ENCODE data around the gene SEC14L2.
"Not testable (repeated sequence)": the region's sequence is repeated elsewhere in the genome, so short reads cannot be mapped to it uniquely, and the experiment has no call there.

Gene SEC14L2

DNA sequence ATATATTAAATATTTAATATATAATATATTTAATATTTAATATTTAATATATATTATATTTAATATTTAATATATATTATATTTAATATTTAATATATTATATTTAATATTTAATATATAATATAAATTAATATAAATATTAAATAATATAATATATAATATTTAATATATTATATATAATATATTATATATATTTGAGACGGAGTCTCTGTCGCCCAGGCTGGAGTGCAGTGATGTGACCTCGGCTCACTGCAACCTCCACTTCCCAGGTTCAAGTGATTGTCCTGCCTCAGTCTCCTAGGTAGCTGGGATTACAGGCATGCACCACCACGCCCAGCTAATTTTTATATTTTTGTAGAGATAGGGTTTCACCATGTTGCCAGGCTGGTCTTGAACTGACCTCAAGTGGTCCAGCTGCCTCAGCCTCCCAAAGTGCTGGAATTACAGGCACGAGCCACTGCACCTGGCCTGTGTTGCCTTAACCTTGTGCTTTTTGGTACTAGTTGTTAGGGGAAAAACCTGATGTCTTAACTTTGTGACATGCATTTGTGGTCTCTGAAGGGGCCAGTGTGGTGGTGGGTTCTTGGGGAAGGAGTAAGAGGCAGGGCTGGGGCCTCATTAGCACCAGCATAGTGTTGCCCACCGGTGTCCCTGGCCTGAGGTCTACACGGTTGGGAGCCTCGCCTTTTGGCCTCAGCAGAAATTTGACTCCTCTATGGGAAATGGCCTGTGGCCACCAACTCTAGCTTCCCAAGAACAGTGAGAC, 58.4 kb downstream of the SEC14L2 start:
- DNase-seq (ENCODE audit: low read depth in 2 of 2): no peak

DNA sequence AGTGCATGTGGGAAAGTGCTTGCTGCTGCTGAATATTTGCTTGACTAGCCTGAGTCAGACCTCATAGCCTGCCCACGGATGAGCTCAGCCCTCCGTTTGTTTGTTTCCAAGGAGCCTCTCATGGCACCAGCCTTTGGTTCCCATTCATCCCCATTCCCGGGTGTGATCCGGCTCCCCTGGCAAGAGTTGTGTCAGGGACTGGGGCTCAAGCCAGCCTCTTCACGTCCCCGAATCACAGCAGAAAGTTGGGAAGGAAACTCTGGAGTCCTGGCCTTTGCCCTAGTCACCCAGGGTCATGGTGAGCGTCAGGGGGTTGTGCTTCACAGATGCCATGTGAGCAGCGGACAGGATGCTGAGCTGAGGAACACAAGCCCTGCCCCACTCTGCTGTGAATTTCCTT, 61.2 kb downstream of the SEC14L2 start:
- no peak for DNase-seq (ENCODE audit: low read depth in 2 of 2)

DNA sequence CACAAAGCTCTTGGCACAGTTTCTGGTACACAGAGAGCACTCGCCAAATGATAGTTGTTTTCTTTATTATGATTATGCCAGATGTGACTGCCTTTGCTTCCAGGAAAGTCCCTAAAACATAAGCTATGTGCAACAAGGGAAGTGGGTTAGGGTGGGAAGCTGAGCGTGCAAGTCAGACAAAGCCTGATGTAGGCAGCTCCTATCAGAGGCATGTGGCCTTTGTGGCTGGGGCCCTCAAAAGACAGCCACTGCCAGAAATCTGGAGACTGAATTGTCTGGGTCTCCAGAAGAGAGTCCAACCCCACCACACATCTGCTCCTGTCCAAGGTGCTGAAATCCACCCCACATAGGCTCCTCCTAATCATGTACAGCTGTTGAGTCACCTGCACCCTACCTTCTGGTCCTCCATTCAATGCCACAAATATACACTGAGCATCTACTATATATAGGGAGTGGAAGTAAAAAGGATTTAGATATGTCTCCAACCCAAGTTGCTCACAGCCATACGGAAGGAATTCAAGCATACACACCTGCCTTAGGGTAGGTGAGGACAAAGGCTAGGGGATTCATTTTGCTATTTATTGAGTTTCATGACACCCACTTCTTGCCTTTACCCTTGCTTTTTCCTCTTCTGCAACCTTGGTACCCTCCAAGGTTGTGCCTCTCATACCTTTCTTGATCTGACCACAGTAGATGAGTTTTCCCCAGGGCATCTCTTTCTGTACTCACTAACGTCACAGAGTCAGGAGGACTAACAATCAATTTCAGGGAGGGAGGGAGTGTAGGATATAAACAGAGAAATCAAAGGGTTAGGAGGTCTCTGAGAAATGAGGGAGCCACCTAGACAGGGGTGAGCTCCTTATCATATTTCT, 62.6 kb downstream of the SEC14L2 start:
- DNase-seq (ENCODE audit: low read depth in 2 of 2): no peak

GRCh38 chr22:30460147-30460546, 63.3 kb downstream of the SEC14L2 start:
- DNase-seq (ENCODE audit: low read depth in 2 of 2): no peak

GRCh38 chr22:30460555-30460954, 63.7 kb downstream of the SEC14L2 start:
- not testable (repeated sequence) for DNase-seq (ENCODE audit: low read depth in 2 of 2)

DNA sequence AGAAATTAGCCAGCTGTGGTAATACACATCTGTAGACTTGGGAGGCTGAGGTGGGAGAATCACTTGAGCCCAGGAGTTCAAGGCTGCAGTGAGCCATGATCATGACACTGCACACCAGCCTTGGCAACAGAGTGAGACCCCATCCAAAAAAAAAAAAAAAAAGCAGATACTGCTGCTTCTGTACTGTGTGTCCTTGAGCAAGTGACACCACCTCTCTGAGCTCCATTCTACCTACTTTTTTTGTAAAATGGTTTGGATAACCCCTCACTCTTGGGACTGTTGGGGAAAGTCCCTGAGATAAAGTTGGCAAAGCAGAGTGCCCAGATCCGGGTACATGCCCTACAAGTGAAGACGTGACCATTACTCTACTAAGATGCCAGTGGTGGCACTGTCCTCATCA, 72.3 kb downstream of the SEC14L2 start:
- no peak for DNase-seq (ENCODE audit: low read depth in 2 of 2)

- no peak for DNase-seq (ENCODE audit: low read depth in 2 of 2)
Measured at GRCh38 chr22:30470655-30471054, 73.8 kb downstream of the SEC14L2 start.

DNA sequence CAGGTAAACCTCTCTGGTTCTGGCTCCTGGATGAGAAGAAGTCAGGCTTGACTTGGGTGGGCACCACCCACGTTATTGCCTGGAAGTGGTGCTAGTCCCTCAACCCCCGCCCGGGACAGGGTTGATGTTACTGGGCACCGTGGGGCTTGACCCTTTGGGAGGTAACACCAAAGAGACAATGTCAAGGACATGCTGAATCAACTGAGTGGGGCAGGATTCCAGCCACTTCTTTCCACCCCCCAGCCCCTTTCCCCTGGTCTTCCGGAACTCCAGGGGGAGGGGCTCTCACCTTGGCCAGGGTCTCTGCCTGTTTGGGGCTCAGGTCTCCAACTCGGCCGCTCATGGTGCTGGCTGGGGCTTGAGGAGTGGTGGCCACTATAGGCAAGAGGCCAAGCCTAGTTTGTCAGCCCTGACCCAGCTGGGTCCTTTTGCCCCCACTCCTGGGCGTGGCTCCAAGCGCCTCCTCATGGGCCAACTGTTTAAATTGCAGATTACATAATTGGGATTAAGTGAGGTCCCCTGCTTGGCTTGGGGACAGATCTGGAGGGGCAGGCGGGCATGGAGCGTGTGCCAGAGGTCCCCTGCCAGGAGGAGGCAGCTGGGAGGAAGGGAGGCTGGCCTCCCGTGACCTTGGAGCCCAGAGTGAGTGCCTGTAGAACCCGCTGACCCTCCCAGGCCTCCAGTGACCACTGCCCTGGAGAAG, 74.9 kb downstream of the SEC14L2 start, which contains the start of gene SEC14L3:
TSS of gene SEC14L3 (minus strand) at position 402 of the 703 bp plus-strand sequence. CDS start at position 343, 59 bp downstream.
- DNase-seq (ENCODE audit: low read depth in 2 of 2): no peak

GRCh38 chr22:30472994-30473720, 76.3 kb downstream of the SEC14L2 start:
- DNase-seq (ENCODE audit: low read depth in 2 of 2): no peak

DNA sequence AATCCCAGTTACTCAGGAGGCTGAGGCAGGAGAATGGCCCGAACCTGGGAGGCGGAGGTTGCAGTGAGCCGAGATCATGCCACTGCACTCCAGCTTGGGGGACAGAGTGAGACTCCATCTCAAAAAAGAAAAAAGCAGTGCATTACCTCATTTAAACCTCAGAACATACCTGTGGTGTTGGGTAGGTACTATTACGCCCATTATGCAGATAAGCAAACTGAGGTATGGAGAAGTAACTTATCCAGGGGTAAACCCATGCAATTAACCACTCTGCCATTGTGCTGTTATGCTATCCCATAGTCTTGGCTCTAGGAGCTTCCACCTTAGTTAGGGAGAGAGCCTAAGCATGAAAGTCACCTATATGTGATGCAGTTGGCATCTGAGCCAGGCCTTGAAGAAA, 77.3 kb downstream of the SEC14L2 start:
- no peak for DNase-seq (ENCODE audit: low read depth in 2 of 2)

Measured in stimulated activated CD4-positive, alpha-beta T cell treated with anti-CD3 and anti-CD28 coated beads, Interleukin-15, amount 100 ng/mL, for 48 hours (primary cell).